ENCODE data around the gene SPAM1.

GRCh38 chr7:123941391-123942180, 16.5 kb downstream of the SPAM1 start:
- no peak for TF ChIP-seq RCOR1 (IDR thresholded peaks at IDR 0.05; ENCODE audit: low read depth, low read length)
- no peak for TF ChIP-seq POLR2A (IDR thresholded peaks at IDR 0.05; ENCODE audit: low read length)
- TF ChIP-seq MAFK (IDR thresholded peaks at IDR 0.05; ENCODE audit: partially characterized antibody), result no peak
- TF ChIP-seq NR3C1 (IDR thresholded peaks at IDR 0.05), result no peak
- no peak for TF ChIP-seq CTCF (IDR thresholded peaks at IDR 0.05)
- no peak for TF ChIP-seq KDM5A (IDR thresholded peaks at IDR 0.05)
- no peak for TF ChIP-seq E2F6 (IDR thresholded peaks at IDR 0.05; ENCODE audit: borderline replicate concordance, low read depth)
- TF ChIP-seq RFX5 (IDR thresholded peaks at IDR 0.05), result no peak
- TF ChIP-seq MAX (IDR thresholded peaks at IDR 0.05), result no peak
- no peak for TF ChIP-seq EP300 (IDR thresholded peaks at IDR 0.05)
- no peak for TF ChIP-seq EHMT2 (IDR thresholded peaks at IDR 0.05; ENCODE audit: low read depth)
- TF ChIP-seq RAD21 (conservative IDR thresholded peaks at IDR 0.05 in 1 of 2, IDR thresholded peaks at IDR 0.05 in 1 of 2), result no peak

All from A549 (cell line).